DMS53 treated with DMSO at 0.1 percent for 48 hours (cell line): Measurements from ENCODE around the gene LUC7L2.
"Not testable (repeated sequence)": the region's sequence is repeated elsewhere in the genome, so short reads cannot be mapped to it uniquely, and the experiment has no call there.

Experiments
- DNase-seq: peaks from one replicate; lab custom pipeline; 2025; ENCODE audit not compliant: unreplicated experiment; lab: John Stamatoyannopoulos, UW

Gene LUC7L2

DNA sequence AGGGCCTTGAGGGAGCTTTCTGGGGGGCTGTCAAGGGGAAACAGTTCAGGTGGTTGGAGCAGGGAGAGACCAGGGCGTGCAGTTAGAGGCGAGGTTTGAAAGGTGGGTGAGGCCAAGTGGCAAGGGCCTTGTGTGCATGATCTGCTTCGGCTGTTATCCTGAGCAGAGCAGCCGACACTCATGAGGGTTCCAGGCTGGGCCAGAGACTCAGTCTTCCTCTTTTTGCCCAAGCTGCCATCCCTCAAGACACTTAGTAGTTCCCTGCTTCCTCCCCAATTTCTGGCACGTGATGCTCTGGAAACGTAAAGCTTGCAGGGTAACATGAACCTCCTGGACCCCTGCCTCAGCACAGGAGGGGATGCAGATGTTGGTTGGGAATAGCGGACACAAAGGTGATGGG, 79.7 kb downstream of the LUC7L2 start:
- no peak for DNase-seq

DNA sequence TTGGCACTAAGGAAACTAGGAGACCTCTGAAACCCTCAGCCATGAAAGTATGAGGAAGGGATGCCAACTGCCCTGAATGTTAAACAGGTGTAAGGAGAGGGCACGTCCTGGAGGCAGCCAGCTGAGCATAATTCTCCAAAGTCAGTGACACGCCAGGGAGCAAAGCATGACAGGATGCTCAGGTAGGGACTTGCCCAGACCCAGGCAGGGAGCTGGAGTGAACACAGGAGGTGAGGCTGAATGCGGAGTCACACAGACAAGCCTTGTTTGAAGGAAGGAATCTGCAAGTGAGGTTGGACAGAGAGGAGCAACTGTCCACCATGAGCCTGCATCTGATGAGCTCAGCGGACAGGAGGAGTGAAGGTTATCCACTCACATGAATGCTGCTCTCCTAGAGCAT, 82.3 kb downstream of the LUC7L2 start:
- DNase-seq: no peak

DNA sequence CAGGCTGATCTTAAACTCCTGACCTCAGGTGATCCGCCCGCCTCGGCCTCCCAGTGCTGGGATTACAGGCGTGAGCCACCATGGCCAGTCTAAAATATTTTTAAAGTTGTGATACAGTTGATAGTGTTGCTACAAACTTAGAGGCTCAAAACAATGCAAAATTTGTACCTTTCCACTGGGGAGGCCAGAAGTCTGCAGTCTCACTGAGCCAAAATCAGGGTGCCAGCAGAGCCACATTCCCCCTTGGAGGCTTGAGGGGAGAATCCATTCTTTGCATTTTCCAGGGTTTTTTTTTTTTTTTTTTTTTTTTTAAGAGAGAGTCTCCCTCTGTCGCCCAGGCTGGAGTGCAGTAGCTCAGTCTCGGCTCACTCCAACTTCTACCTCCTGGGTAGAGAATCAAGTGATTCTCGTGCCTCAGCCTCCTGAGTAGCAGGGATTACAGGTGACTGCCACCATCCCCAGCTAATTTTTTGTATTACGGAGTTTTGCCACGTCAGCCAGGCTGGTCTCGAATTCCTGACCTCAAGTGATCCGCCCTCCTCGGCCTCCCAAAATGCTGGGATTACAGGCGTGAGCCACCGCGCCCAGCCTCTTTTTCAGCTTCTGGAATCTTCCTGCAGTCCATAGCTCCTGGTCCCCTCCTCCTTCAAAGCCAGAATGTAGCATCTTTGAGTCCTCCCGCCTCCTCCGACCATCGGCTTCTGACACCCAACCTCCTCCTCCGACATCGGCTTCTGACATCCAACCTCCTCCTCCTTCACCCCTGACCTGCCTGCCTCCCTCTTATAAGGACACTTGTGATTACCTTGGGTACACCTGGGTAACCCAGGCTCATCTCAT, 86.6 kb downstream of the LUC7L2 start:
- DNase-seq: no peak

DNA sequence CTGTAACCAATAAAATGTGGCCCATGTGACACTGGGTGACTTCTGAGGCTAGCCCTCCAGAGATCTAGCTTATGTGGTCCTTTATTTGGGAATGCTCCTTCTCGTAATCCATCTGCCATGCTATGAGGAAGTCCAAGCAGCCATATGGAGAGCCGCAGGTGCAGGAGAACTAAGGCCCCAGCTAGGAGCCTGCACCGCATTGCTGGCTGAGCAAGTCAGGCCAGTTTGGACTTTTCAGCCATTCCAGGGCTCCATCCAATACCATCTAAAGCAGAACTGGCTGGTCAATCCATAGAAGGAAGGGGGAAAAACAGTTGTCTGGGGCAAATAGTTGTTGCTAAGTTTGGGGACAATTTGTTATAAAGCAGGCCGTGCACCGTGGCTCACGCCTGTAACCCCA, 91.2 kb downstream of the LUC7L2 start:
- no peak for DNase-seq

DNA sequence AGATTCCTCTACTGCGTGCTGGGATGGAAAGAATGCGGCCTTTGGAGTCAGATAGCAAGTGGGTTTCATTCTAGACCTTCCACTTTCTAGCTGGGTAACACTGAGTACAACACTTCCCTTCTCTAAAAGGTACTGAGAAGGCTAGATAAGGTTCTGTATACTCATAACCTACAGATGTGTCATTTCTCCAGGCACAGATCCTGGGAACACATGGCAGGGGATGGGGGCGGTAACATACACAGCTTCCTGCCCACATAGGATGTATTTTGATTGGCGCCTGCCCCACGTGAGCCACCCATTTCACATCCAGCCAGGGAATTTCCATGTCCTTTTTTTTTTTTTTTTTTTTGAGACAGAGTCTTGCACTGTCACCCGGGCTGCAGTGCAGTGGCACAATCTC, 91.9 kb downstream of the LUC7L2 start:
- DNase-seq: no peak

DNA sequence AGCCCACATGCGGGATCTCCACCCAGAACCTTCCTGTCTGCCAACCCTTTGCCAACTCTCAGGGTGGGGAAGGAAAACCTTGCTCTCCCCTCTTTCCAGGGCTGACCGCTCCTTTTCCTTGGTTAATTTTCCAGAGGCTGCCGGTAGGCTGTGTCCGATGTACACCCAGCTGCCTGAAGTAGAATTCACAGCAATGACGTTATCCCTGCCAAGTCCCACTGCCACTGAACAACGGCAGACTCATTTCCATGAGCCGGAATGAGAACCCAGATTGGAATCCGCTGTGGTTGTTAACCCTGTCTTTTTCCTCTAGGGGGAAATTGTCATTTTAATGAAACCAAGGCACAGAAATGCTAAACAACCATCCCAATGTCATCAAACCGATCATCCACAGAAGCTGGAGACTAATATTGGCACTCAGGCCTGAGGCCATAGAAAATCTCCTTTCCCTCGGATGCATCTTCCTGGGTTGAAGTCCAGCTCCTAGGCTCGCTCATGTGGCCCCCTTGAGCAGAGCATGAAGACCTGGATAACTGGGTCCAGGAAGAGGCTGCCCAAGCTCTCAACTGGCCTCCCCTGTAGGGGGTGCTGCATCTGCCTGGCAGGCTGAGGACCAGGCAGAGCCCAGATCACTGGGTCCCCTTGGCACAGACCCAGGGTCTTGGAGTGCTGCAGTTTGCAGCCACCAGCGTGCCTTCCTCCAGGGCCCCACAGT, 93.4 kb downstream of the LUC7L2 start:
- no peak for DNase-seq

DNA sequence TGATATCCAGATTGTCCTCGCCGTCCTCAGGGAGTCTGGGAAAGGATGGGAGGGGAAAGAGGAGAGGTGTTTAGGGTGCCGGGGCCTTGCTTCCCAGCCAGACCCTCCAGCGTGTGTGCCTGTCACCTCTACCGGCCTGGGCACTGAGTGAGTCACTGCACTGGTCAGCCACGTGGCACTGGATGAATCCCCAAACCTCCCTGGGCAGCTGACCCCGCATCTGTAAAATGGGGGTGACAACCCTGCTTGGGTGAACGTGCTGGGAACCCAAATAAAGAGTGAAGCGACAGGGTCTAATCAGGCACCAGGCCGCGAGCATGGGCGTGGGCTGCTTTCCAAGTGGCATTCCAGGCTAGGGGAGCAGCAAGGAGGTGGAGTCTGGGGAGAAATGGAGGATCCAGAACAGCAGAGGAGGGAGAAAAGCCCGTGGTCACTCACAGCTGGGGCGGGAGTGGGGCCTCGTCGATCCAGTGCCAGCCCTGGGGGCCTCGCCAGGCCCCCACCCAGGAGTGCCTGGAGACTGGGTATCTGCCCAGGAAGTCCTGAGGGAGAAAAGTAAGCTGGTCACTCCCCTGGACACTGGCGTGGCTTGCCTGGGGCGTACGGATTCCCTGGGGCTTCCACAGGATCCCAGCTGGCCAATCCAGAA, 94.1 kb downstream of the LUC7L2 start:
- DNase-seq: no peak

DNA sequence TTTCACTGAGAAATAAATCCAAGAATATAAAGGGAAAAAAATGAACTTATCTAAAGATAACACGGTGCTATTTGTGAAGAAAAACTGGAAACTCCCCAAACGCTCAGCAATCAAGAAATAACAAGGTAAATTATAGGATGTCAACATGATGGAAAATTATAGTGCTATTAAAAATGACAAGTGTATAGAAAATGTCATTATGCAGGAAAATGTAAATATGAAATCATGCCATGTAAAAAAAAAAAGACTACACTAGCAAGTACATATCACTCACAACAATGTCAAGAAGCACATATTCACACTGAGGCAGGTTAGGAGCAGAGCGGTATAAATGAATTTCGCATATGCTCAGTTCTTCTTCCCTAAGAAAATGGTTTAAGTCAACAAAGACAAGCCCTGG, 96.1 kb downstream of the LUC7L2 start:
- no peak for DNase-seq

DNA sequence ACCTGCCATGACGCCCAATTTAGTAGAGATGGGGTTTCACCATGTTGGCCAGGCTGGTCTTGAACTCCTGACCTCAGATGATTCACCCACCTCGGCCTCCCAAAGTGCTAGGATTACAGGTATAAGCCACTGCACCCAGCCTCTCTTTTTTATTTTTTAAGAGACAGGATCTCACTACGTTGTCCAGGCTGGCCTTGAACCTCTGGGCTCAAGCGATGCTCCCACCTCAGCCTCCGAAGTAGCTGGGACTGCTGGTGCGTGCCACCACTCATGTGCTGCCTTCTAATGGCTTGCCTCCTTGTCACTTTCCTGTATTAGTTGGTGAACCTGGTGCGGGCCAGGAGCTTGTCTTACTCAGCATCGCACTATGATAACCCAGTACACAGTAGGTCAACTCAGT, 96.8 kb downstream of the LUC7L2 start:
- DNase-seq: no peak

DNA sequence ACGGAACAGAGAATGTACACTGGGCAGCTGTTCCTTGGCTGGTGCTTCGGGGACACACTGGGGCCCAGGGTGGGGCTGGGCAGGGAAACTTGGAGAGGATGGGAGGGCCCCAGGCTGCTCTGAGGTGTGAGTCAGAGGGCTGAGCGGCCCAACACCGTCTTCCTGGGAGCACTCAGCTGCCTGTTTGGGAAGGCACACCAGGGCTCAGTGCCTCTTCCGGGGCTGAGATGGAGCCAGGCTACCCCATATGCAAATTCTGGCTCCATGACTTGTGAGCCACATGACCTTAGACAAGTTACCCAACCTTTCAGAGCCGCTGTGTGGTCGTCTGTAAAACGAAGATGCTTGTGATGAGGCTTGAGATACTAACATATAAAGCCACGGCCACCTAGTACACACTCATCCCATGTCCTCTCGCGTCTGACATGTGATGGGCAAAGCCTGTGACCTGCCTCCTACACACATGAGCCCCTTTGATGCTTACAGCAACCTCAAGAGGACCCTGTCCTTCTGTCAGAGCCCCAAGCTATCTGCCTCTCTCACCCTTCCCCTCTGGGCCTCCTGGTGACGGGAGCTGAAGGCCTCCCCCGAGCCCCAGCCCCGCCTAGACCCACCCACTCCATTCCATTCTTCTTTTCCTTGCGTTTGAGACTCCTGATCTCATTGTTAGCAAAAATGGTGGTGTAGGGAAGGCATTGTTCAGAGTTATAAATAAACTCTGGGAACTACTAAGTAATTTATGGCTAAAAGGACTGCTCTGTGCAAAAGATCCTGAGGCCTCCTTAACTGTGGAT, 97.7 kb downstream of the LUC7L2 start:
- no peak for DNase-seq

DNA sequence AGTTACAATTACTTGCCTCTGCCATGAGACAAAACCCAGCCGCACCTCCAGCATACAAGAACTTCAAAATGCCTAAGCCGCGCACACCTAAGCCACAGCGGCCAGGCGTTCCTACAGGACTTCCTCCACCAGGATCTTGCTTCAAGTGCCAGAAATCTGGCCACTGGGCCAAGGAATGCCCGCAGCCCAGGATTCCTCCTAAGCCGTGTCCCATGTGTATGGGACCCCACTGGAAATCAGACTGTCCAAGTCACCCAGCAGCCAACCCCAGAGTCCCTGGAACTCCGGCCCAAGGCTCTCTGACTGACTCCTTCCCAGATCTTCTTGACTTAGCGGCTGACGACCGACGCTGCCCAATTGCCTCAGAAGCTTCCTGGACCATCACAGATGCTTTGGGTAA, 103.7 kb downstream of the LUC7L2 start:
- DNase-seq: not testable (repeated sequence)

DNA sequence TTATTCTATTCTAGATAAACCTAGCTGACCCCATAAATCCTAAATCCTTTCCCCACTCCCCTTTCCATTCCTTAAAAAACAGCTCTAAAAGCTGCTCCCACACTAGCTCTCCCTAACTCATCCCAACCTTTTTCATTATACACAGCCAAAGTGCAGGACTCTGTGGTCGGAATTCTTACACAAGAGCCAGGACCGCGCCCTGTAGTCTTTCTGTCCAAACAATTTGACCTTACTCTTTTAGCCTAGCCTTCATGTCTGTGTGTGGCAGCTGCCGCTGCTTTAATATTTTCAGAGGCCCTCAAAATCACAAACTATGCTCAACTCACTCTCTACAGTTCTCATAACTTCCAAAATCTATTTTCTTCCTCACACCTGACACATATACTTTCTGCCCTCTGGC, 104.8 kb downstream of the LUC7L2 start:
- DNase-seq: not testable (repeated sequence)

DNA sequence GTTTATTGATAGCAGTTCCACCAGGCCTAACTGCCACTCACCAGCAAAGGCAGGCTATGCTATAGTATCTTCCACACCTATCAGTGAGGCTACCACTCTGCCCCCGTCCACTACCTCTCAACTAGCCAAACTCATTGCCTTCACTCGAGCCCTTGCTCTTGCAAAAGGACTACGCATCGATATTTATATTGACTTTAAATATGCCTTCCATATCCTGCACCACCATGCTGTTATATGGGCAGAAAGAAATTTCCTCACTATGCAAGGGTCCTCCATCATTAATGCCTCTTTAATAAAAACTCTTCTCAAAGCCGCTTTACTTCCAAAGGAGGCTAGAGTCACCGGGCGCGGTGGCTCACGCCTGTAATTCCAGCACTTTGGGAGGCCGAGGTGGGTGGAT, 105.4 kb downstream of the LUC7L2 start:
- not testable (repeated sequence) for DNase-seq

DNA sequence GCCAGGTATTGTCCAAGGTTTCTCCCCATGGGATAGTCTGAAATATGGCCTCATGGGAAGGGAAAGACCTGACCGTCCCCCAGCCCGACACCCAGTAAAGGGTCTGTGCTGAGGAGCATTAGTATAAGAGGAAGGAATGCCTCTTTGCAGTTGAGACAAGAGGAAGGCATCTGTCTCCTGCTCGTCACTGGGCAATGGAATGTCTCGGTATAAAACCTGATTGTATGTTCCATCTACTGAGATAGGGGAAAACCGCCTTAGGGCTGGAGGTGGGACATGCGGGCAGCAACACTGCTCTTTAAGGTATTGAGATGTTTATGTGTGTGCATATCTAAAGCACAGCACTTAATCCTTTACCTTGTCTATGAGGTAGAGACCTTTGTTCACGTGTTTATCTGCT, 108.0 kb downstream of the LUC7L2 start:
- not testable (repeated sequence) for DNase-seq

DNA sequence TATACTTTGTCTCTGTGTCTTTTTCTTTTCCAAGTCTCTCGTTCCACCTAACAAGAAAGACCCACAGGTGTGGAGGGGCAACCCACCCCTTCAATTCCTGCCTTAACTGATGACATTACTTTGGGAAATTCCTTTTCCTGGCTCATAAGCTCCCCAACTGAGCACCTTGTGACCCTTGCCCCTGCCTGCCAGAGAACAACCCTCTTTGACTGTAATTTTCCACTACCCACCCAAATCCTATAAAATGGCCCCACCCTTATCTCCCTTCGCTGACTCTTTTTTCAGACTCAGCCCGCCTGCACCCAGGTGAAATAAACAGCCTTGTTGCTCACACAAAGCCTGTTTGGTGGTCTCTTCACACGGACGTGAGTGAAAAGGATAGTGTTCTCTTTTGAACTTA, 108.6 kb downstream of the LUC7L2 start:
- not testable (repeated sequence) for DNase-seq

DNA sequence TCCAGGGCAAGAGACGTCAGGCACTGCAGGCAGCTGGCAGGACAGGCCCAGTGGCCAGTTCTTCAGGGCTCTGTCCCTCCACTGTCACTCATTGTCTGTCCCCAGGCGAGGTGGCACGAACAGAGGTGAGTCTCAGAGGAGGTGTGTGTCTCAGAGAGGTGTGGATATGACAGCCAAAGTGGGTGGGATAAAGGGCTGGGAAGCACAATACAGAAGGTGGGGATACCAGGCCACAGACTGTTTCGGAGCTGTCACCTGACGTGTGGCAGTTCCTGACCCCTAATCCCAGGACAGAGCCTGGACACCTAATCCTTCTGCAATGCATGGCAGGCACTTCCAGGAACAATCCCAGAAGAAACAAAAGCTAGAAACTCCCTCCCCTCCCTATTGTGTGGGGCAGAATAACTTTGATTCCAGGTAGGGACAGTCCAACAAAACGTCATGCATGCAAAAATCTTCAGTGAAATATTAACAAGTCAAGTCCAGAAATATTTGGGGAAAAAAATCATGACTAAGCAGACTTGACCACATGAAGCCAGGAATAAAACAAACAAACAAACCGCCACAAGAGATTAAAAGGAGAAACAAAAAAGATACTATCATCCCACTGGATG, 112.2 kb downstream of the LUC7L2 start:
- DNase-seq: no peak
